ENCODE measurements around the gene BPNT1.
"Not testable (repeated sequence)": the region's sequence is repeated elsewhere in the genome, so short reads cannot be mapped to it uniquely, and the experiment has no call there.

The BPNT1 gene, protein sequence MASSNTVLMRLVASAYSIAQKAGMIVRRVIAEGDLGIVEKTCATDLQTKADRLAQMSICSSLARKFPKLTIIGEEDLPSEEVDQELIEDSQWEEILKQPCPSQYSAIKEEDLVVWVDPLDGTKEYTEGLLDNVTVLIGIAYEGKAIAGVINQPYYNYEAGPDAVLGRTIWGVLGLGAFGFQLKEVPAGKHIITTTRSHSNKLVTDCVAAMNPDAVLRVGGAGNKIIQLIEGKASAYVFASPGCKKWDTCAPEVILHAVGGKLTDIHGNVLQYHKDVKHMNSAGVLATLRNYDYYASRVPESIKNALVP

DNA sequence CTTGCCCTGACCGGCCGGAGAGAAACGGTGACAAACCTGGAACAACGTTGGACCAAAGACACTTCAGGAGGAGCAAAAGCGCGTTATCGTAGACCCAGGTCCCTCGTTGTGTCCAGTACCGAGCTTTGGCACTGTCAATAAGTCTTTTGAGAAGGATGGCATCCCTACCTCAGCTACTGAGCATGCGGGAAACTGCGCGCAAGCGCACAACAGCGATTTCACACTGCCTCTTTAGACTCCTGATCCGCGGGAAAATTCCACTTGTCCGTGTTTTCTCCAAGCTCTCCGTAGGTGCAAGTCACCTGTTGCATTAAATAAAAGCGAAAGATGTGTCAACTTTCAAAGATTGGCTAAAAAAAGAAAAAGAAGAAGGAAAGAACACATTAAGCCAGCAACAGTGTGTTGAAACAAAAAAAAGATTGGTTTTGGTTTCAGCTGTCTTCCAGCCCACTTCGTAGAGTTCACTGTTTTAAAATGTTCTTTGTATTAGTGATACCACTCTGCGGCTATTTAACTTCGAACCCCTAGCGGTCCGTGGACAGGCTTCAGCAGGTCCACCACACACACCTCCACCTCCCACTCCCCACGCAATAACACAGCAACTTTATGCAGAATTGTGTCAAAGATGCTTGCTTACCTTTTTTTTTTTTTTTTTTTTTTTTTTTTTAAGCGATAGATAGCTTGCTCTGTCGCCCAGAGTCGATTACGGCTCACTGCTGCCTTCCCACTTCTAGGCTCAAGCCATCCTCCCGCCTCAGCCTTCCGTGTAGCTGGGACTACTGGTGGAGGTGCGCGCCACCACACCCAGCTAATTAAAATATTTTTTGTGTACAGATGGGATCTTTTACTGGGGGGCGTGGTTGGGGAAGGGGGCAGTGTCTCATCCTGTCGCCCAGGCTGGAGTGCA, at the start of gene BPNT1:
BPNT1 (minus strand) TSS at position 139 of the 907 bp plus-strand sequence. CDS start 9,942 bp downstream, outside the sequence.
- Mint-ChIP-seq H3K27me3 (no peaks in the 10 kb centered on the region), H3K27ac (peak within 1 kb of the TSS; percentile 95 to 97), H3K4me1 (peaks cover 6% of the 10 kb centered on the region), H3K9me3 (no peaks in the 10 kb centered on the region), H3K4me3 (peak within 1 kb of the TSS; percentile 93 to 99)
- DNase-seq = peak; percentile 97
- peak; percentile 84 for ATAC-seq

DNA sequence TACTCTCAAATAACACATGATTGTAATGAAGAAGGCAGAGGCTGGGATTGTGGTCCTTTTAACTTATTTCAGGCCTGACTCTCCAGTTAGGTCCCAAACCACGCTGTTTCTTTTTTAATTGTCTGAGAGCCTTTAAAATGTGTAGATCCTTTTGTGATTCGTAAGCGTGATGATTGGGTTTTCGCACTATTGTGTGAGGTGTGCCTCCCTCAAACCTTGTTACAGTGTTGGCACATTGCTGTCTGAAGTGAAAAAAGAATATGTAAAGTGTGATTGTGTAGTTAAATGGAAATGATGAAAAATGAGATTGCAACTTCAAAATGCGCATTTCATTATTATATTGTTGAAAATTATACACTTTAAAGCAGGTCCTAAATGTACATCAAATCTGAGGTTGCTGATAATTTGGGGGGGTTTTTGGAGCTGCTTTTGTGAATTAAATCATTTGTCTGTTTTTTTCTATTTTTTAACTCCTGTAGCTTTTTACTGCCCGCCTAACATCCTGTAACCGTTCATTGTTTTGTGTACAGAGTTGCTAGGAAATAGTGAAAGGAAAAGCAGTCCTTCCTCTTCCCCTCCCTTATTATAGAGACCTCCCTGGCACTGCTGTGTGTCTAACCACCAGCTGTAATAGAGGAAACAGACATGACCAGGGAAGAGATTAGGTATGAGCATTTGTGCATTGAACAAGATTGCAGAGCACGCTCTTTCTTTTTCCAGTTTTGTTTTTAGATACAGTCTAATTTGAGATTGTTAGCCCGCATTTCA, 47.6 kb upstream of the BPNT1 start:
- H3K4me3 Mint-ChIP-seq = no peak overlapping the region
- H3K27me3 Mint-ChIP-seq = no peaks in the 10 kb centered on the region
- H3K27ac Mint-ChIP-seq = peak overlapping the region in 1 of 2 donors; percentile 77
- no peak for ATAC-seq
- no peaks in the 10 kb centered on the region for H3K9me3 Mint-ChIP-seq
- no peak for DNase-seq
- peaks cover 5% of the 10 kb centered on the region for H3K4me1 Mint-ChIP-seq

DNA sequence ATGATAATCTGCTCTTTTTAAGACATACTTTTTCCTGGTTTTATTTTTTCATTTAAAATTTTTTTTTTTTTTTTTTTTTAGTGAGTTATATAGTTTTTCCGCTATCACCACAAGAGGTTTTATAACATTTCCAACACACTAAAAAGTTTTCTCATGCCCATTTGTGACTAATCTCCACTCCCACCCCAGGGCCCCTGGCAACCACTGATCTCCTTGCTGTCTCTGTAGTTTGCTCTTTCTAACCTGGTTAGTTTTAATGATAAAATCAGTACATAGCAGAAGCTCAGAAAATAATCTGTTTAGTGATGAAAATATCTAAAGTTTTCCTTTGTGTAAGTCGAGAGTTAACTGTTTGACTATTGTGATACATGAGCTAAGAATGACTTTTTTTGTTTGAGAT, 46.2 kb upstream of the BPNT1 start:
- DNase-seq (no peak), ATAC-seq (no peak)
- Mint-ChIP-seq H3K9me3 (no peaks in the 10 kb centered on the region), H3K4me1 (peaks cover 5% of the 10 kb centered on the region), H3K4me3 (no peak overlapping the region), H3K27ac (no peak overlapping the region), H3K27me3 (no peaks in the 10 kb centered on the region)

DNA sequence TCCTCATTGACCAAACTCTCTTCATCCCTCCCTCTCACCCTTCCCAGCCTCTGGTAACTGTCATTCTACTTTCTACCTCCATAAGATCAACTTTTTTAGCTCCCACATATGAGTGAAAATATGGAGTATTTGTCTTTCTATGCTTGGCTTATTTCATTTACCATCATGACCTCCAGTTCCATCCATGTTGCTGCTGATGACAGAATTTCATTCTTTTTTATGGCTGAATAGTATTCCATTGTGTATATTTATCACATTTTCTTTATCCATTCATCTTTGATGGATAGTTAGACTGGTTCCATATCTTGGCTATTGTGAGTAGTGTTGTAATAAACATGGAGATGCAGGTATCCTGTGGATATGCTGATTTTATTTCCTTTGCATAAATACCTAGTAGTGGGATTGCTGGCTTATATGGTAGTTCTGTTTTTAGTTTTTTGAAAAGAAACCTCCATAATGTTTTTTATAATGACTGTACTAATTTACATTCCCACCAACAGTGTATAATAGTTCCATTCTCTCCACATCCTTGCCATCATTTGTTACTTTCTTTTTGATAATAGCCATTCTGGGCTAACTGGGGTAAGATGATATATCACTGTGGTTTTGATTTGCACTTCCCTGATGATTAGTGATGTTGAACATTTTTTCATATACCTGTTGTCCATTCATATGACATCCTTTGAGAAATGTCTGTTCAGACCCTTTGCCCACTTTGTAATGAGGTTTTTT, 40.1 kb upstream of the BPNT1 start:
- Mint-ChIP-seq H3K27ac (no peak overlapping the region), H3K27me3 (no peaks in the 10 kb centered on the region), H3K9me3 (peaks cover 0 to 4% of the 10 kb centered on the region in 2 donors), H3K4me3 (no peak overlapping the region), H3K4me1 (peaks cover 12% of the 10 kb centered on the region)
- DNase-seq = no peak
- ATAC-seq = peak; percentile 46

DNA sequence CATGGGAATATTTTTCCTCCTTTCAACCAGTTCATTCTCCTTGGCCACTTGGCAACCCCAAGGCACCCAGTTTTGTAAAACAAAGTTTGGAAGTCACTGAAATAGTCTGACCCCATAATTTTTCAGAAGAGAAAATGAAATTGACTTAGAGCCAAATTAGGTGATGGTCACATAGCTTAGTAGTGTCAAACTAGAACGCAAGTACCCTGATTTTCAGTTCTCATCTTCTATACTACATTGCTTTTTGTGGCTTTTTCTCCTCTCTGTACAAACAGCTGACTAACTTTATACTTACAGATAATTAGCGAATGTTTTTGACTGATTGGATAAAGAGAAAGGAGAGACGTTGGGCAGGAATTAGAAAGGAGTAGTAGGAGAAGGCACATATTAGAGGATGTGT, 37.5 kb upstream of the BPNT1 start:
- H3K4me3 Mint-ChIP-seq = no peak overlapping the region
- H3K9me3 Mint-ChIP-seq = peaks cover 0 to 4% of the 10 kb centered on the region in 2 donors
- ATAC-seq (no peak), DNase-seq (no peak)
- no peaks in the 10 kb centered on the region for H3K27me3 Mint-ChIP-seq
- H3K27ac Mint-ChIP-seq = peak overlapping the region in 1 of 2 donors; percentile 21
- H3K4me1 Mint-ChIP-seq = peaks cover 23% of the 10 kb centered on the region

DNA sequence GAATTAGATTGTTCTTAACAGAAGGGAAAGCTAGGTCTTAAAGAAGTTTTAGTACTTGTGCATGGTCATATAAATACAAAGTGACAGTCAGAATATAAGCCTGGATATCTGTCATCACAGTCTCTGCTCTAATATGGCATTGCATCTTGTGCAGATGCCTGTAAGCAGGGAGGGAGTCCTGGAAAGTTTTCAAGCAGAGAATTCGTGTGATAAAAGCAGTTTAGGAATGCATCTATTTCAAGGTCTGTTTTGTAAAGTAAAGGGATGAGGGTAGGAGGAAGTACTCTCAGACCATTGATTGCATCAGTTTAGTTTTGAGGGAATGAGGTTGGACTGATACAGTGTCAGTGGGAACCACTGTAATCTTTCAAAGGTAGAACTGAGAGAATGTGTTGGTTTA, 35.0 kb upstream of the BPNT1 start:
- H3K4me1 Mint-ChIP-seq = peaks cover 16% of the 10 kb centered on the region
- H3K27ac Mint-ChIP-seq = peak overlapping the region; percentile 1 to 90
- DNase-seq (no peak), ATAC-seq (no peak)
- H3K9me3 Mint-ChIP-seq = peaks cover 0 to 3% of the 10 kb centered on the region in 2 donors
- no peaks in the 10 kb centered on the region for H3K27me3 Mint-ChIP-seq
- no peak overlapping the region for H3K4me3 Mint-ChIP-seq

DNA sequence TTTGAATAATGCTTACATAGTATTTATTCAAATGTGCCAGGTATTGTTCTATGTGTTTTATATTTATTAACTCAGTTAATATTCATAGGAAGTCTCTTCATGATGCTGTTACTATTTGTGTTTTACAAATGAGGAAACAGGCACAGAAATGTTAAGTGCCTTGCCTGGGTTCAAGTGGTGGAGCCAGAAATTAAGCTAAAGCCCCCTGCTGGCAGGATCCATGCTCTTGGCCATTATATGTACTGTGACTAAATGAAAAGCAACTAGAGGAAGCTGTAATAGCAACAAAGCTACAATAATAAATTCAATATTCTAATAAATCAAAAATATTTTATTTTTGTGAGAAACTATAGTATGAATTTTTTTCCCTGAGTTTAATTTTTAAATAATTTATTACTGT, 34.3 kb upstream of the BPNT1 start:
- Mint-ChIP-seq H3K4me3 (no peak overlapping the region), H3K4me1 (peaks cover 14% of the 10 kb centered on the region), H3K27me3 (no peaks in the 10 kb centered on the region), H3K27ac (no peak overlapping the region), H3K9me3 (no peaks in the 10 kb centered on the region)
- DNase-seq (no peak), ATAC-seq (no peak)

DNA sequence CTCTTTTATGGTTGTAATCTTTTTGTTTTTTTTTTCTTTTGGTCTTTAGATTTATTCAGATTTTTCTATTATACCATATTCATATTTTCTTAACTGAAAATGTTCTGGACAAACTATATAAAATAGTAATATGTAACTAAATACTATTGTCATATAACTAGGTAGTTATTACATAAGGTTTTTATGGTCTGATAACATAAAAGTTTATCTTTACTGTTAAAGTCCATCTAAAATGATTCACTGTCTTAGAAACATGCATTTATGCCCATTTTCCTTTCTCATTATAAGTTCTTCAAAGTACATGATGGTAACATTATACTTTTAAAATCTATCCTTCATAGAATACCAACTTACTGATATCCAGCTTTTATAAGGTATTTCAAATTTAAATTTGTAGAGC, 33.5 kb upstream of the BPNT1 start:
- no peak for DNase-seq
- H3K4me1 Mint-ChIP-seq = peaks cover 14% of the 10 kb centered on the region
- H3K27ac Mint-ChIP-seq = no peak overlapping the region
- H3K9me3 Mint-ChIP-seq = no peaks in the 10 kb centered on the region
- no peak overlapping the region for H3K4me3 Mint-ChIP-seq
- no peak for ATAC-seq
- H3K27me3 Mint-ChIP-seq = no peaks in the 10 kb centered on the region

DNA sequence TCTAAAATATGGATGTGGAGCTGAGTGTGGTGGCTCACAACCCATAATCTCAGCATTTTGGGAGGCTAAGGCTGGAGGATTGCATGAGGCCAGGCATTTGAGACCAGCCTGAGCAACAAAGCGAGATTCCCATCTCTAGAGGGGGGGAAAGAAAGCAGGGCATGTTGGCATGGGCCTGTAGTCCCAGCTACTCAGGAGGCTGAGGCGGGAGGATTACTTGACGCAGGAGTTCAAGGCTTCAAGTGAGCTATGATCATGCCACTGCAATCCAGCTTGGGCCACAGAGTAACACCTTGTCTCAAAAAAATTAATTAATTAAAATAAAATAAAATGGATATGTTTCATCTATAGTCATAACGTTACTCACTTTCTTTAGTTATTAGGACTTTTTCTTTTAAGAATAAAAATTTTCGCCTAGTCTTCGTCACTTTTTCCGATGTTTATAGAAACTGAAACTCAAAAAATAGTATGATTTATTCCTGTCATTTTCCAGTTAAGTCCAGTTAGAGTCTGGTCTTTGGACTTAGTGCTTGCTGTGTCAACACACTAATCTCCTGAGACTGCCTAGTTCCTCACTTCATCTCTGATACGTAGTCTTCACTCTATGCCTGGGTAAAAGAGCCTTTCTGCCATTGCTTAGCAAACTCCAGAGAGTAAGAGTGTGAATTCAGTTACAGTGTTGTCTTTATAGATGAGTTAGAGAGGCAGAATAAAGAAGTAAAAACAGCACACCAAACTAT, 32.4 kb upstream of the BPNT1 start:
- Mint-ChIP-seq H3K27ac (peak overlapping the region in 1 of 2 donors; percentile 63), H3K27me3 (no peaks in the 10 kb centered on the region), H3K4me1 (peaks cover 14% of the 10 kb centered on the region), H3K4me3 (no peak overlapping the region), H3K9me3 (no peaks in the 10 kb centered on the region)
- no peak for ATAC-seq
- no peak for DNase-seq

DNA sequence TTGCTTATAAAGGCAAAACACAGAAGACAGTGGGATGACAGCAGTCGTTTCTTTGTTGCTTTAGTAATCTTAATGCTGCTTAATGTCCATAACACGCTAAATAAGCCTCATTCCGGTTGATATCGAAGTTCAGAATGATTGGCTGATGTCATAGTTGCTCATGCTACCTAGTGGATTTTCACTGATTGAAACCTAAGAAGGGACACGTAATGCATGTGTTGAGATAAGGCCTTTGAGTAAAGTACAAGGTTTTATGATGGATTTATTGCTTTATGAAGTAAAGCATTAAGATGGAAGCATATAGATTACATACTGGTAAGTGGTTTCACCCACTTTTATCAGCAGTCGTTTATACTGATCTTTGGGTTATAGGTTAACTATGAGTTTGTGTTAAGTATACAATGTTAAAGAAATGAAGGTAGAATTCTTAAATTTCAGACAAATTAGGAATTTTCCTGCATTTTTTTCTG, 29.5 kb upstream of the BPNT1 start:
- H3K9me3 Mint-ChIP-seq = no peaks in the 10 kb centered on the region
- DNase-seq = no peak
- no peaks in the 10 kb centered on the region for H3K27me3 Mint-ChIP-seq
- H3K27ac Mint-ChIP-seq = no peak overlapping the region
- ATAC-seq = no peak
- peaks cover 7% of the 10 kb centered on the region for H3K4me1 Mint-ChIP-seq
- no peak overlapping the region for H3K4me3 Mint-ChIP-seq

DNA sequence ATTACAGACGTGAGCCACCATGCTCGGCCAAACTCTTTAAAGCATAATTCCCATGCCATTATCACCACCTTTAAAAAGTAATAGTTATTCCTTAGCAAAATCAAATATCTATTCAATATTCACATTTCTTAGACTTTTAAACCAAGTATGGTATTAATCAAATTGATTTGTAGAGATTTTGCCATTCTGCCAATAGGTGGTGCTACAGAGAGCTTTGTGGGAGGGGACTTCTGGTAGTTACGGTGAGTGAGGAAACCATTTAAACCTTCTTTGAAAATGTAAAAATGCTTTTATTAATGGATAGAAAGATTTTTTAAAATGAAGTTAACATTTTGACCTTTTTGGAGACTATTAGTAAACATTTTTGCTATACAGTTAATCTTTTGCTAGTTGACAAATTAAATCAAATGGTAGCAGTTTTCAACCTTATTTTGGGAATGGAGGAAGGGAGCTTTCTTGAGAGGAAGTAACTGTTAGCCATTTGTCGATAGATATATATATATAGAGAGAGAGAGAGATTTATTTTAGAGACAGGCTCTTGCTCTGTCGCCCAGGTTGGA, 23.6 kb upstream of the BPNT1 start:
- peak; percentile 68 for ATAC-seq
- peak in 1 of 2 donors; percentile 15 for DNase-seq
- H3K4me1 Mint-ChIP-seq = peaks cover 5% of the 10 kb centered on the region
- no peaks in the 10 kb centered on the region for H3K27me3 Mint-ChIP-seq
- no peaks in the 10 kb centered on the region for H3K9me3 Mint-ChIP-seq
- peak overlapping the region in 1 of 2 donors; percentile 1 for H3K4me3 Mint-ChIP-seq
- H3K27ac Mint-ChIP-seq = peak overlapping the region in 1 of 2 donors; percentile 44

DNA sequence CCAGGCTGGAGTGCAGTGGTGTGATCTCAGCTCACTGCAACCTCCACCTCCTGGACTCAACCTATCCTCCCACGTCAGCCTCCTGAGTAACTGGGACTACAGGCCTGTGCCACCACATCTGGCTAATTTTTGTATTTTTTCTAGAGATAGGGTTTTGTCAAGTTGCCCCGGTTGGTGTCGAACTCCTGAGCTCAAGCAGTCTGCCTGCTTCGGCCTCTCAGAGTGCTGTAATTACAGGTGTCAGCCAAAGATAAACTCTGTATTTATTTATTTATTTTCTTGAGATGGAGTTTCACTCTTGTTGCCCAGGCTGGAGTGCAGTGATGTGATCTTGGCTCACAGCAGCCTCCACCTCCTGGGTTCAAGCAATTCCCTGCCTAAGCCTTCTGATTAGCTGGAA, 23.0 kb upstream of the BPNT1 start:
- H3K4me1 Mint-ChIP-seq, H3K27me3 Mint-ChIP-seq, DNase-seq, H3K4me3 Mint-ChIP-seq, ATAC-seq, H3K9me3 Mint-ChIP-seq, H3K27ac Mint-ChIP-seq: not testable (repeated sequence)

DNA sequence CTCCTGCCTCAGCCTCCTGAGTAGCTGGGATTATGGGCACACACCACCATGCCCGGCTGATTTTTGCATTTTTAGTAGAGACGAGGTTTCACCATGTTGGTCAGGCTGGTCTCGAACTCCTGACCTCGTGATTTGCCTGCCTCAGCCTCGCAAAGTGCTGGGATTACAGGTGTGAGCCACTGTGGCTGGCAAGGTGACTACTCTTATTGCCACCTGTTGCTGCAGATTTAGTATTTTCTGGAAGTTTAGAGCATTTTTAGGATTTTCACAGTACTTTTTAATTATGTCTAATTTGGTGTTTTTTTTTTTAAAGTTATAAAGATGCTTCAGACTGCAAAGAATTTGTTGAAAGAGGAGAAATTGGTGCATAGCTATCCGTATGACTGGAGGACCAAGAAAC, 20.9 kb upstream of the BPNT1 start:
- H3K9me3 Mint-ChIP-seq, H3K27ac Mint-ChIP-seq, H3K27me3 Mint-ChIP-seq, ATAC-seq, H3K4me1 Mint-ChIP-seq, H3K4me3 Mint-ChIP-seq, DNase-seq: not testable (repeated sequence)

DNA sequence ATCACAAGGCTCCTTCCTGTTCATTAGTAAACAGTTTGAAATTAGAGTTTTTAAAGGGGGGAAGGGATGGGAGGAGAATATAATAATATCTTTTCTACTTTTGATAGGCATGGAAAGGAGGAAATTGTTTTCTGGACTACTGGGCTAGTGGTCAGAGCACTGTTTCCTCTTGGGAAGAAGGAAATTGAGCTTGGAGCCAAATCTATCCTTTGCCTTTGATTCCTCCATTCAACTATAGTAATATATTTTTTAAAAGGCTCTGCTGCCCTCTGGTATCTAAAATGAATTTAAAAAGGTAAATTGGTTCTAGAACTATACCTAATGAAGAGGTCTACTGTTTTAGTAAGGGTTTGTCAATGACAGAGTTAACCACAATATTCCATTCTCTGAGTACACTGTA, 10.2 kb upstream of the BPNT1 start:
- H3K27me3 Mint-ChIP-seq = no peaks in the 10 kb centered on the region
- DNase-seq = no peak
- H3K4me3 Mint-ChIP-seq = no peak overlapping the region
- no peaks in the 10 kb centered on the region for H3K9me3 Mint-ChIP-seq
- ATAC-seq = no peak
- no peak overlapping the region for H3K27ac Mint-ChIP-seq
- peaks cover 19% of the 10 kb centered on the region for H3K4me1 Mint-ChIP-seq

Measured in stimulated activated naive CD8-positive, alpha-beta T cell treated with anti-CD3 and anti-CD28 coated beads, Interleukin-15, amount 100 ng/mL, for 72 hours (primary cell).